ENCODE results near the gene DNAL1. TPM values are rescaled to one million over a fixed set of nuclear protein-coding genes. Genes with fewer than 3 reads are reported as not detected.

The DNAL1 gene
- total RNA-seq, 1 donor = 9.9 TPM

GRCh38 chr14:73712540-73713180 lies 67.9 kb downstream of the DNAL1 start:
- DNase-seq (ENCODE audit: low read depth) = peak; percentile 29

GRCh38 chr14:73713206-73713802 lies 68.5 kb downstream of the DNAL1 start:
- DNase-seq (ENCODE audit: low read depth) = no peak
- TF ChIP-seq CTCF (IDR thresholded peaks at IDR 0.05; ENCODE audit: insufficient read depth, low read depth, low read length) = no peak
- H3K4me3 ChIP-seq (ENCODE audit: low read depth, low read length) = peak overlapping the region; percentile 82

More at GRCh38 chr14:73712540-73713180, 67.9 kb downstream of the DNAL1 start:
- H3K4me3 ChIP-seq (ENCODE audit: low read depth, low read length) = peak overlapping the region; percentile 82
- TF ChIP-seq CTCF (IDR thresholded peaks at IDR 0.05; ENCODE audit: insufficient read depth, low read depth, low read length) = no peak

GRCh38 chr14:73713803-73714655 lies 69.2 kb downstream of the DNAL1 start, which contains the start of gene PNMA1:
Gene PNMA1, minus strand, starts transcription at chr14:73714384. Its CDS starts 745 bp downstream, at chr14:73713639.
- peak within 1 kb of the TSS; percentile 82 for H3K4me3 ChIP-seq (ENCODE audit: low read depth, low read length)
- DNase-seq (ENCODE audit: low read depth) = peak; percentile 81
- no peak for TF ChIP-seq CTCF (IDR thresholded peaks at IDR 0.05; ENCODE audit: insufficient read depth, low read depth, low read length)

- no peak for DNase-seq (ENCODE audit: low read depth)
- peak overlapping the region; percentile 82 for H3K4me3 ChIP-seq (ENCODE audit: low read depth, low read length)
- TF ChIP-seq CTCF (IDR thresholded peaks at IDR 0.05; ENCODE audit: insufficient read depth, low read depth, low read length) = no peak
Observed at GRCh38 chr14:73714656-73715081, 69.9 kb downstream of the DNAL1 start.

GRCh38 chr14:73715707-73716106 lies 70.9 kb downstream of the DNAL1 start:
- DNase-seq (ENCODE audit: low read depth) = no peak
- no peak overlapping the region for H3K4me3 ChIP-seq (ENCODE audit: low read depth, low read length)
- TF ChIP-seq CTCF (IDR thresholded peaks at IDR 0.05; ENCODE audit: insufficient read depth, low read depth, low read length) = no peak

GRCh38 chr14:73717266-73717665 lies 72.5 kb downstream of the DNAL1 start:
- peak; percentile 55 for DNase-seq (ENCODE audit: low read depth)
- no peak for TF ChIP-seq CTCF (IDR thresholded peaks at IDR 0.05; ENCODE audit: insufficient read depth, low read depth, low read length)
- no peak overlapping the region for H3K4me3 ChIP-seq (ENCODE audit: low read depth, low read length)

Measured in fibroblast of villous mesenchyme (primary cell).